ENCODE measurements around the gene SLC27A5.

The SLC27A5 gene

DNA sequence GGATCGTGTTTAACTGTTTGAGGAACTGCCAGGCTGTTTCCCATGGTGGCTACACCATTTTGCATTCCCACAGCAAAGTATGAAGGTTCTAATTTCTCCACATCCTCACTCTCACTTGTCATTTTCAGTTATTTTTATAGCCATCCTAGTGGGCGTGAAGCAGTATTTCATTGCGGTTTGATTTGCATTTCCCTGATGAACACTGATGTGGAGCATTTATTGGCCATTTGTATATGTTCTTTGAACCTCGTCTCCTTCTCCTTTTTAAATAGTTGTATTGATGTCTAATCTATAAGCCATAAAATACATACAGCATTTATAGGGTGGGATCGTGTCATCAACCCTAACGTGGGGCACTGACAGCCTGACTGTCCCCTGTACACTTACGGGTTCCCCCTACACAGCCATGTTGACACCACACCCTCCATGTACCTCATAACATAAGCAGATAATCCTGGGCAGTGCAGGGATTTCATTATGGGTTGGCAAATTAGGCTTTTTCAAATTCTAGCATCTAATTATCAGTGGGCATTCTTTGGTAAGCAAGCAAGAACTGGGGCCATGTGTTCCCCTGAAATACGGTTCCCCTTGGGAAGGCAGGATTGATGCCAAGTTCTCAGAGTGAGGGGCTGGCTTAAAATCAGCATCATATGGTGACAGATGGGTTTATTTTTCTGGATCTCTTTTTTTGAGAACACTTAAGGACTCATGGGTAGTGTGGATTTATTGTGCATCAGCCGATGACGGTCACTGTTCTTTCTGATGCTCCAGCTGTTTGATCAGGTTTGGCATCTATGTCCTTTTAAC is 19.4 kb upstream of the SLC27A5 start:
- TF ChIP-seq, protein P1, sequence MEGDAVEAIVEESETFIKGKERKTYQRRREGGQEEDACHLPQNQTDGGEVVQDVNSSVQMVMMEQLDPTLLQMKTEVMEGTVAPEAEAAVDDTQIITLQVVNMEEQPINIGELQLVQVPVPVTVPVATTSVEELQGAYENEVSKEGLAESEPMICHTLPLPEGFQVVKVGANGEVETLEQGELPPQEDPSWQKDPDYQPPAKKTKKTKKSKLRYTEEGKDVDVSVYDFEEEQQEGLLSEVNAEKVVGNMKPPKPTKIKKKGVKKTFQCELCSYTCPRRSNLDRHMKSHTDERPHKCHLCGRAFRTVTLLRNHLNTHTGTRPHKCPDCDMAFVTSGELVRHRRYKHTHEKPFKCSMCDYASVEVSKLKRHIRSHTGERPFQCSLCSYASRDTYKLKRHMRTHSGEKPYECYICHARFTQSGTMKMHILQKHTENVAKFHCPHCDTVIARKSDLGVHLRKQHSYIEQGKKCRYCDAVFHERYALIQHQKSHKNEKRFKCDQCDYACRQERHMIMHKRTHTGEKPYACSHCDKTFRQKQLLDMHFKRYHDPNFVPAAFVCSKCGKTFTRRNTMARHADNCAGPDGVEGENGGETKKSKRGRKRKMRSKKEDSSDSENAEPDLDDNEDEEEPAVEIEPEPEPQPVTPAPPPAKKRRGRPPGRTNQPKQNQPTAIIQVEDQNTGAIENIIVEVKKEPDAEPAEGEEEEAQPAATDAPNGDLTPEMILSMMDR (conservative IDR thresholded peaks at IDR 0.05; ENCODE audit: low read depth, low read length): no peak
- no peak overlapping the region for H3K4me3 ChIP-seq (ENCODE audit: low read depth, low read length)
- DNase-seq (ENCODE audit: low read depth): no peak

DNA sequence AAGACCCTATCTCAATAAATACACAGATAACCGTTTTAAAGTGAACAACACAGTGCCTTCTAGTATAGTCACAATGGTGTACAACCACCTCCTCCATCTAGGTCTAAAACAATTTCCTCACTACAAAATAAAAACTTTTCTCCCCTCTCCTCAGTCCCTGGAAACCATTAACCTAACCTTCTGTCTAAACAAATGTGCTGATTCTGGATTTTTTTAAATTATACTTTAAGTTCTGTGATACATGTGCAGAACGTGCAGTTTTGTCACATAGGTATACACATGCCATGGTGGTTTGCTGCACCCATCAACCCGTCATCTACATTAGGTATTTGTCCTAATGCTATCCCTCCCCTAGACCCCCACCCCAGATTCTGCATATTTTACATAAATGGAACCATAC is 17.6 kb upstream of the SLC27A5 start:
- no peak for DNase-seq (ENCODE audit: low read depth)
- TF ChIP-seq, protein P1 (conservative IDR thresholded peaks at IDR 0.05; ENCODE audit: low read depth, low read length): no peak
- no peak overlapping the region for H3K4me3 ChIP-seq (ENCODE audit: low read depth, low read length)

DNA sequence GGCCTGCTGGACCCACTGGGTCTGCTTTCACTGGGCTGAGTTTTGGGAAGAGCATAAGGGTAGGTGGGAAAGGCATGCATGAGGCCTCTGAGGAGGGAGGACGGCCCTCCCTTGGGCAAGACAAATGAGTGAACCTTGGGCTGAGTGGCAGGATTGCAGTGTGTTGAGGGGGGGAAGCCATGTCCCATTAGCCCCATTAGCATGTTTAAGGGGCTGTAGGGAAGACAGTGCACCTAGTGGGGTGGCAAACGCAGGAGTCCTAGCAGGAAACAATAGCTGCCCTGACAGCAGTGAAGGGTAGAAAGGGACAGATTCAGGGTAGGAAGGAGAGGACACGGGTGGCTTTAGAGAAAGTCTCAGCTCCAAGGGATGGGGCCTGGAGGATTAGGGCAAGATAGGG is 10.9 kb upstream of the SLC27A5 start:
- H3K4me3 ChIP-seq (ENCODE audit: low read depth, low read length): no peak overlapping the region
- DNase-seq (ENCODE audit: low read depth): no peak
- TF ChIP-seq, protein P1 (conservative IDR thresholded peaks at IDR 0.05; ENCODE audit: low read depth, low read length): no peak

DNA sequence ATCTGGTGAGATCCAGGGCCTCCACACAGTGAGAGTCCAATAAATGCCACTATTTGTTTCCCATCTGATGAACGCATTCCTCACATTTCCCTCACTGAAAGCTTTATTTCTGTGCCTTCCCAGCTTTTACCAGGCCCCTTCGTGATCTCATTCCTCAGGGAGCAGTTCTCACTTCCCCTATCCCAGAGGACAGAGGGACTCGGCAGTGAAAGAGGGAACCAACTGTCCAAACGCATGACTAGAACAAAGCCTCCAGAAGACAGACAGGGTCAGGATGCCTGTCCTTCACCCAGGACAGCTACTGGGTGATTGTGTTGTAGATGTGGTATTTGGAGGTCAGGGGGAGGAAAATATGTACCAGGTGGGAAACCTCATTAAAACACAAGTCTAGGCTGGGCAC is 9.9 kb upstream of the SLC27A5 start:
- no peak for DNase-seq (ENCODE audit: low read depth)
- TF ChIP-seq, protein P1 (conservative IDR thresholded peaks at IDR 0.05; ENCODE audit: low read depth, low read length): no peak
- H3K4me3 ChIP-seq (ENCODE audit: low read depth, low read length): no peak overlapping the region

DNA sequence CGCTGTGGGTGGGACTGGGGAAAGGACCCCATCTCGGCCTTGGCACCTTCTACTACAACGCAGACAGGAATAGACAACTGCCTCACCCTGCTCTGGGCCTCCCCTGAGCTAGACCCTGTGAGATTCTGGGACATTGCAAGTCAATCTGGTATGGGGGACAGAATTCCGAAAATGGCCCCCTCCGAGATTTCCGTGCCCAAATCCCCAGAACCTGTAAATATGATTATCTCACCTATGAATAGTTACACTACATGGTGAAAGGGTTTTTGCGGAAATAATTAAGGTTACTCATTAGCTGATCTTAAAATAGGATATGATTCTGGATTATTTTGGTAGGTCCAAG is 8.4 kb upstream of the SLC27A5 start:
- no peak for DNase-seq (ENCODE audit: low read depth)
- H3K4me3 ChIP-seq (ENCODE audit: low read depth, low read length): peak overlapping the region; percentile 93
- TF ChIP-seq, protein P1 (conservative IDR thresholded peaks at IDR 0.05; ENCODE audit: low read depth, low read length): no peak

DNA sequence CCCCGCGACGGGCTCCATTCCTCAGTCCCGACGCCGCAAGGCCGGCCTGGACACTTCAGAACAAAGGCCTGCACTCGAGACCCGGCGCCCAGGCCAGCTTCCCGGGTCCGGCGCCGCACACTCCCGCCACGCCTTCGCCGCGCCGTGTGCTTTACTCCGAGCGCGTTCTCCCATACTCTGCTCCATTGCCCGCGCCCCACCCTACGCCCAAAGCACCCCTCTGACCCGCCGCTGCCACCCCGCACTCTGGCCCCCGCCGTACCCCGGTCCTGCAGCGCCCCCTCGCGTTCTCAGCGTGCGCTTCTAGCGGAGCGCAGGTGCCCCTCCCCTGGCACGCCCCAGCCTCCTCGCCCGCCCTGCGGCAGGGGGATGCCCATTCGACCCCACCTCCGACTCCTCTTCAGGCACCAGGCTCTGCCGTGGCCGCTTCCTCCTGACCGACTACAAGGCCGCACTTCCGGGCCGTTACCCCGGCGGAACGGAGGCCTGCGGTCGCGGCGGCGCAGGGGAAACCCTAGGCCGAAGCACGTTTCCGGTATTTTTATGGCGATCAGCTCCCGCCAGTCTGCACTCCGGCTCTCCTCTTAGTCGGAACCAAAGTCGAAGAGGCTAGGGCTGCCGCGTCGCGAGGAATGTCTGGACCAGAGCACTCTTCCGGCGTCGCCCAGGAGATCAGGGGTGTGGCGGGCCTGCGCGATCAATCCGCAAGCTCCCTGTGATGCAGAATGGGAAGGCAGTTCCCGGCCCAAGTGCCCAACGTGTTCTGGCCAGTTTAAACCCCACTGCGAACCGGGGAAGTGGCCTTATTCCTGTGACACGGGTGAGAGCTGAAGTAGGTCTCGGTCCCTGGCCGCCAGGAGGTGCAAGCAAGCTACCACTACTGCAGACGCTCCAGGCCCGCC is 7.8 kb upstream of the SLC27A5 start, which contains the start of gene ZBTB45:
ZBTB45 (minus strand) TSS at position 456 of the 902 bp plus-strand sequence. CDS start 2,137 bp downstream, outside the sequence.
- TF ChIP-seq, protein P1 (conservative IDR thresholded peaks at IDR 0.05; ENCODE audit: low read depth, low read length): peak; percentile 76
- H3K4me3 ChIP-seq (ENCODE audit: low read depth, low read length): peak within 1 kb of the TSS; percentile 93

More for the DNA sequence above, 7.8 kb upstream of the SLC27A5 start, which contains the start of gene ZBTB45:
- peak; percentile 98 for DNase-seq (ENCODE audit: low read depth)

Data from choroid plexus epithelial cell (primary cell).